HG02870 (cell line): Measurements from ENCODE around the gene DLL4.
"Not testable (repeated sequence)": the region's sequence is repeated elsewhere in the genome, so short reads cannot be mapped to it uniquely, and the experiment has no call there.

Experiments used
- ATAC-seq: cut with Tn5 transposase; IDR thresholded peaks from one replicate; pipeline ENCODE4 v1.9.1; 2021; ENCODE audit warnings: mild to moderate bottlenecking, moderate library complexity; ENCODE audit not compliant: unreplicated experiment

Gene DLL4

DNA sequence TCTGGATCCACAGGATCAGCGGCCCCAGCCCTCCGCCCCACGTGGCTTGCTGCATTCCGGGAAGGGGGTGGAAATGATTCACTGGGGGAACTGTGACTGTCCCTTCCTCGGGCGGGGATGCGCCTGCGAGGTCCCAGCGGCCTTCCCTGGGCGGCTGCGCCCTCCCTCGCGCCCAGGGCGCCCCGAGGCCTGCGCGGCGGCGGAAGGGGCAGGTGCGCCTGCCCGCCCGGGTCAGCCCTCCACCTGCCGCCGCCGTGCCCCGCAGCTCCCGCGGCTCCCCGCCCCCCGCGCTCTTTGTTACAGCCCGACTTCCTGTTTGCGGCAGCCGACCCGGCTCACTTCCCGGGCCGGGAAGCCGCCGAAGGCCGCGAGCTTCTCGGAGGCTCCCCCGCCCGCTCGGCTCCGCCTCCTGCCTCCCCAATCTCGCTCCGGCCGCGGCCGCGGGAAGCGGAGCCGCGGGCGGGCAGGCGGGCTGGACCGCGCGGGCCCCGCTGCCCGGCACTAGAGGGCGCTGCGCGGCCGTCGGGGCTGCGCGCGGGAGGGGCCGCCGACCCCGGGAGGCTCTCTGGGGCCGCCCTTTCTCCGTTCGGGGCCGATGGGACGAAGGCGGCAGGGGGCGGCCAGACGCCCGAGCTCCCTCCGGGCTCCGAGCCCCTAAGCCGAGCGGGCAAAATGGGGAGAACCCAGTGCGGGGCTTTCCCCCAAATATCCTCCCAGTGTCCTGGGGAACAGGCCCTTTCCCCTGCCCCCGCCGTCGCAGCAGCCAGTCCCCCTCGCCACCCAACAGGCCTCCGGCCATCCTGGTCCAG, 12.6 kb downstream of the DLL4 start:
- peak; percentile 59 for ATAC-seq

DNA sequence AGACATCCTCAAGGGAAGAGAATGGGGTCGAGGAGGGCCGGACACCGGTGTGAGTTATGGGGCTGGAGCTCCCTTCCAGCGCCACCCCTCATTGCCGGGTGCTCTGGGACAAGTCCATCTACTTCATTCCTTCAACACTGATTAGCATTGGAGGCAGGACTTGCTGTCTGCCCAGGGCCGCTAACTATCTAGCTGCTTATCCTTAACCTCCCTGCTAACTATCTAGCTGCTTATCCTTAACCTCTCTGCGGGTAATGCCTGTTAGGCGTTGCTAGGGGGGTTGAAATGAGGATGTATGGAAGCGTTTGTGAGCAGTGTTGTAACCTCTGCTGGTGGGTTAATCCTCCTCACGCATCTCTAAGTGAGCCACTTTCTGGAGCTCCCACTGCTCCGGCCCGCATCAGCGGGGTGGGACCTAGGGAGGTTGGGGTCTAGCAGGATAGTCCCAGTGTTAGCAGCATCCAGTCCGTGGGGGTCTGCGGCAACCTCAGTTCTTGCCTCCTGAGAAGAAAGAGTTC, 13.3 kb downstream of the DLL4 start:
- no peak for ATAC-seq

GRCh38 chr15:40942878-40943277, 13.7 kb downstream of the DLL4 start:
- no peak for ATAC-seq

DNA sequence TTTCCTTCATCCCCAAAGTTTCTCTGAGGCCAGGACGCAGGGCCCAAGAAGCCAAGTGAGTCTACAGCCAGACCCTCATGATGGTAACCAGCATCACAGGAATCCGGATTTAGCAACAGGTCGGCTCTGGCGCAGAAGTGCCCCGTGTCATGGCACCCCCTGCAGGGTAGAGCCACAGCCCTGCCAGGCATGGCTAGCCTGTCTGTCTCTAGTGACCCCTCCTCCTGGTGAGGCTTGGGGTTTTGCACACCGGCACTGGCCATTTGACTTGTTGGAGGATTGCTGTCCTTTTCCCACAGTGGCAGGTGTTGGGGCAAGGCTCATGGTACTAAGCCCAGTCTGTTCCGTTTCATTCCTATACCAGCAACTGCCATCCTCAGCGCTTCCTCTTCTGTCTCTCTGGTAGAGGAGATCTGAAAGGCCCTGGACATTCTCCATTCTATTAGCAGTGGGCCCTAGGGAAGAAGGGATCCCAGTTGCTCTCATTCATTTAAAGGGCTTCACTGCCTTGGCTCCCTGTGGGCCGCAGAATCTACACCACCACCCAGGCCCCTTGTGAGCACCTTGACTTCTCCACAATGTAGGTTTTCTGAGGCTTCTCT, 14.7 kb downstream of the DLL4 start:
- no peak for ATAC-seq

GRCh38 chr15:40944510-40945296, 15.6 kb downstream of the DLL4 start:
- no peak for ATAC-seq

DNA sequence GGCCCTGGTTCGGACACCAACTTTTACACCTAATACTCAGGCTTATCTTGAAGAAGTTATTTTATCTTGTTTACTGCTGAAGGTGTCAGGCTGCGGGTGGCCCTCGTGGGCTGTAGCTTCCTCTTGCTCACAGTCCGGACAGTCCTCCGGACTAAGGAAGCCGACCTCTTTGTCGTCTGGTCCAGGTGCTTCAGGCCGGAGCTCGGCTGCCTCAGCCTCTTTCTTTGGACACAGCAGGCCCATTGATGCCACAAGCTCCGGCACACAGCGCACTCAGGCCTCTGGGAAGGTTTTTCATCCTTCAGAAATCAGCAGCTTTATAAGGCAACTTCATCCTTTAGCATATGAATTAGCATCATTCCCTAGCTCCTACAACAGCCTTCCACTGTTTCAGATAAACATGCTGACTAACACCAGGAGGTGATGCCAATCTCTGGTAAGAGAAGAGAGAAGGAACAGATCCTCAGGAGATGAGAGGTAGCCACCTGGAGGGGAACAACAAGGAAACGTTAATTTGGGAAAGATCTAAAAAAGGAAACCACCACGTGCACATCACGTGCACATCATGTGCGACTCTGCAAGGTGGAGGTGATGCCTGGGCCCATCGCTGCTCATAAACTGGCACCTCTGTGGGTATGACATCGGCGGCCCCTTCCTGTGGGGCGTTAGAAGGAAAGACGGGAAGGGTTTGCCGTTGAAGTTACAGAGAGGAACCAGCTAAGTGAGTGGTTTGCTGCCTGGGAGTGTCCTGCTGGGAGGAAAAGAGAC, 19.8 kb downstream of the DLL4 start:
- ATAC-seq = no peak

- no peak for ATAC-seq
Measured at GRCh38 chr15:40949756-40950207, 20.6 kb downstream of the DLL4 start.

DNA sequence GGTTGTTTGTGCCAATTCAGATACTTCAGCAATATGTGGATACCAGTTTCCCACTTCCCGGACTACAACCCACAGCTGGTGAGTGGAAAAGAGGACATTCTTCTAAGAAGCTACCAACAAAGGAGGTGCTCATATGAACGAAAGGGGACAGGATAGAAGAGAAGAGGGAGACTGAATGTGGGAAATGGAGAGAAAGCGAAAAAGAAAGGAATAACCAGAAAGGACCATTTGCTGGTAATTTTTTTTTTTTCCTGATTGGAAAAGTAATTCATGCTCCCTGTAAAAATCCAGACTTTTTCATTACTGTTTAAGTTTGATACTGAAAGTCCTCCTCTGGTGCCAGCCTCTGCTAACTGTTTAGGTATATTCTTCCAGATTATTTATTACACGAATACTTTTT, 22.6 kb downstream of the DLL4 start:
- ATAC-seq = no peak

DNA sequence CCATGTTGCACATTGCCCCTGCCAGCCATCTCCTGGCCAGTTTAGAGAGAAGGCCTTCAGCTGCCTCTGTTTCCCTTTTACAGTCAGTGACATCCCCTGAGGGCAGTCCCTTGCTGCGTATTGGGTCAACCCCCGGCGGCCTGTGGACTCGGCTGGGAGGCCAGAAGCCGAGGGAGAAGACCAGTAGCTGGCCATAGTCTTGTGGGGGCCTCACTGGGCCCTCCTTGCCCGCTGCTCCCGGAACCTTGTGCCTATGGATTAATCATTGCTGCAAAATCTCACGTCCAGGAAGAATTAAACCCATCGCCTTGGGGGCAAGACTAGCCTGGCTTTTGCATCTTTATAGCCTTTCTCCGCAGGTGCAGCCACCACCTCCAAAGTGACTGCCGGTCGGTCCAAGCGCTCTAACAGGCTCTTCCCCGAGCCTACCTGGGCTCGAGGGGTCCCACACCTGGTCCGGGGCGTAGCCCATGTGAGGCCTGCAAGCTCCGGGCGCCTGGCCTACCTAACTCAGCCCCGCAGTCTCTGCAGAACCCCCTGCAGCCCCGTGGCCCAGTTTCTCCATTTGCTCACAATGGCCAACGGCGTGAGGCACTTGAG, 23.3 kb downstream of the DLL4 start:
- no peak for ATAC-seq

DNA sequence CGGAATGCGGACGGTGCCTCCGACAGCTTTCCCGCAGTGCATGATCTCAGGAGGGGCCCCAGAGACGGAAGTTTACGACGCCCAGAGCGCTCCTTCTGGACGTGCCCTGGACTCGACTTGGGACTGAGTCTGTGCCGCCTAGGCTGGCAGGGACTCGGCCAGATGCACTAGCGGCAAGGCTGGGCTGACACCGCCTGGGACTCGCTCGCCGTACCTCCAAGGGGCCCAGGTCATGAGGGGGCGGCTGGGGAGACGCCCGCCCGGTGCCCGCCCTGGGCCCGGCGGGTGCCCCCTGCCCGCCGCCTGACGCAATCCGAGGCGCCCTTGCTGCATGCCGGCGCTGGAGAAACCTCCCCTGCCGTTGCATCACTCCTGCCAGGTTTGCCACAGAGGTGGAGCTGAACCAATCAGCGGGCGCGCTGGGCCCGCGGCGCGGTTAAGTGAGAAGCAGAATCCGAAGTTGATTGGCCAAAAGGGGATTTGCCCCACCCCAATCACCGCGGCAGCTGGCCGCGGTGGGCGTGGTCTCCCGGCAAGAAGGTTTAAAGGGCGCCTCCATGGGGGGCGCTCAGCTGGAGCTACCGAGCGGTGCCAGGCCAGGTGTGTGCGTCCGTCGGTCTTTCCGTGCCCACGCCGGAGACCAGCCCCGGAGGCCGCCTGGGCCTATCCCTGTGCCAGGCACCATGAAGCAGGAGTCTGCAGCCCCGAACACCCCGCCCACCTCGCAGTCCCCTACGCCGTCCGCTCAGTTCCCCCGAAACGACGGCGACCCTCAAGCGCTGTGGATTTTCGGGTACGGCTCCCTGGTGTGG, 24.0 kb downstream of the DLL4 start, which contains the start of gene CHAC1:
Gene CHAC1 (plus strand): TSS at position 571 of the 812 bp plus-strand sequence. CDS start 113 bp downstream, at position 684.
- peak; percentile 92 for ATAC-seq

- ATAC-seq = peak; percentile 3
Measured at GRCh38 chr15:40953713-40954074, 24.6 kb downstream of the DLL4 start.

- not testable (repeated sequence) for ATAC-seq
Measured at GRCh38 chr15:40954158-40954848, 25.2 kb downstream of the DLL4 start.

DNA sequence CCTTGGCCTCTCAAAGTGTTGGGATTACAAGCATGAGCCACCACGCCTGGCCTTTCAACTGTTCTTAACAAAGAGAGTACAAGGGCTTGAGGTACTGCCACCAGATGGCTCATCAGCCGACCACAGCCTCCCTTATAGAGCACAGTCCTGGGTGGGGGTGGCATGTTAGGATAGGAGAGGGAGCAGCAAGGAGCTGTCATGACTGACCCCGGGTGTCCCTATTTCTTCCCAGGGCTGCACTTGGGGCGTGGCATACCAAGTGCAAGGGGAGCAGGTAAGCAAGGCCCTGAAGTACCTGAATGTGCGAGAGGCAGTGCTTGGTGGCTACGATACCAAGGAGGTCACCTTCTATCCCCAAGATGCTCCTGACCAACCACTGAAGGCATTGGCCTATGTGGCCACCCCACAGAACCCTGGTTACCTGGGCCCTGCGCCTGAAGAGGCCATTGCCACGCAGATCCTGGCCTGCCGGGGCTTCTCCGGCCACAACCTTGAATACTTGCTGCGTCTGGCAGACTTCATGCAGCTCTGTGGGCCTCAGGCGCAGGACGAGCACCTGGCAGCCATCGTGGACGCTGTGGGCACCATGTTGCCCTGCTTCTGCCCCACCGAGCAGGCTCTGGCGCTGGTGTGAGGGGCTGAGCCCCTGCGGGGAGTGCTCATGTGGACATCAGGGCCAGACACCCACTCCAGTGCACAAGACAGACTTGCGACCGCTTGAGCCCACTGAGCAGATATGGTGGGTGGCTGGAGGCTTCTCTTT, 26.2 kb downstream of the DLL4 start:
- no peak for ATAC-seq

GRCh38 chr15:40955930-40956540, 26.9 kb downstream of the DLL4 start:
- no peak for ATAC-seq

GRCh38 chr15:40956541-40956982, 27.4 kb downstream of the DLL4 start:
- no peak for ATAC-seq

GRCh38 chr15:40957041-40957555, 28.0 kb downstream of the DLL4 start:
- no peak for ATAC-seq

DNA sequence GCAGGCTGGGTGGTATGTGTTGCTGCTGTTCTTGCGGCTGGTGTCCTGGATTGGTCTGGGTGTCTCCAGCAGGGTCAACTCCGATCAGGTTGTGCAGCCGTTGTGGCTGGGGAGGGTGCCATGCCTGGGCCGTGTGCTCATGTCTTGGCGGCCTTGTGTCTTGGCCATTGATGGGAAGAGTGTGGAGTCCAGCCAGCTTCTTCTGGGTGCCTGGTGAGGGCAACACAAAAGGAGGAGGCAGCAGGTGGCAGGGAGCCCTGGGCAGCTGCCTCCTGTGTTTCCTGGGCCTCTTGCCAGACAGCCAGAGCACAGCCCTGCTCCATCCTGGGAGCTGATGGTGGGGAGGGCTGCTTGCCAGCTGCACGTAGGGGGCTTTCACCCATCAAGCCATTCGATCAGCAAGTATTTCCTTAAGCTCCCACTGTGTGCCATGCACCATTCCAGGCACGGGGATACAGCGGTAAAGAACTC, 28.5 kb downstream of the DLL4 start:
- ATAC-seq = no peak
